ENCODE results near the gene LZTS2.
A peak's percentile ranks its signal among the peaks of the same experiment; 100 is the strongest.
"Not testable (repeated sequence)": the region's sequence is repeated elsewhere in the genome, so short reads cannot be mapped to it uniquely, and the experiment has no call there.

Gene LZTS2

DNA sequence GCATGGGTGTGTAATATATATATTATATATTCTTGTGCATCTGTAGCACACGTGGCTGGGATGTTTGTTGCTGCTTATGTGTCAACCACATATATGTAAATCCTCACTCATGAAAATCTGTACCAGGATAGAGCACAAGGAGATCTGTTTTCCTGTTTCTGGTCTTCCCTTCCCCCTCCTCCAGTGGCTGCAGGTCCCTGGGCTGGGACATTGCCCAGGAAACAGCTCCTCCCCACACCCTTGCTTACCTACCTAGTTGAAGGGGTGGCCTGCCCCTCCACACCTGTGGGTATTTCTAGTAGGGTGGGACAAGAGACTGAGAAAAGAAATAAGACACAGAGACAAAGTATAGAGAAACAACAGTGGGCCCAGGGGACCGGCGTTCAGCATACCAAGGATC, 33.7 kb downstream of the LZTS2 start:
- DNase-seq (ENCODE audit: low read depth in 2 of 2), result no peak

DNA sequence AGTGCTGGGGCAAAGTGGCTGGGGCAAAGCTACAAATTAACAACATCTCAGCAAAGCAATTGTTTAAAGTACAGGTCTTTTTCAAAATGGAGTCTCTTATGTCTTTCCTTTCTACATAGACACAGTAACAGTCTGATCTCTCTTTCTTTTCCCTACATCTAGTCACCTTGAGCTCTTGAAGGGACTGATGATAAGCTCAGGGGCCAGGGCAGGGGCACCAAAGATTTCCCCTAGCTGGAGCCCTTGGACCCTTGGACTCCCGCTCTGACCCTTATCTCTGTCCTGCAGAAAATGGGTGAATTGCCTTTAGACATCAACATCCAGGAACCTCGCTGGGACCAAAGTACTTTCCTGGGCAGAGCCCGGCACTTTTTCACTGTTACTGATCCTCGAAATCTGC, 34.8 kb downstream of the LZTS2 start:
- not testable (repeated sequence) for DNase-seq (ENCODE audit: low read depth in 2 of 2)

DNA sequence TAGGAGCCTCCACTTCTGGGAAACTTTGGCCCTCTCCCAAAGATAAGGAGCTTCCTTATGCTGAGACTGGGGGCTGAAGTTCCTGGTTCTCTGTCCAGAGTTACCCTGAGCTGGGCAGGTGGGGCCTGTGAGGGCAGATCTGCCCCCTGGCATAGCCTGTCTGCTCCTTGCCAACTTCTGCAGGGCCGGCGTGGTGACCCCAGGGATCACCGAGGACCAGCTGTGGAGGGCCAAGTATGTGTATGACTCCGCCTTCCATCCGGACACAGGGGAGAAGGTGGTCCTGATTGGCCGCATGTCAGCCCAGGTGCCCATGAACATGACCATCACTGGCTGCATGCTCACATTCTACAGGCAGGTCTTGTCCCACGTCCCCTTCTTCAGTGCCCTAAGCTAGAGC, 35.7 kb downstream of the LZTS2 start:
- DNase-seq (ENCODE audit: low read depth in 2 of 2), result no peak

DNA sequence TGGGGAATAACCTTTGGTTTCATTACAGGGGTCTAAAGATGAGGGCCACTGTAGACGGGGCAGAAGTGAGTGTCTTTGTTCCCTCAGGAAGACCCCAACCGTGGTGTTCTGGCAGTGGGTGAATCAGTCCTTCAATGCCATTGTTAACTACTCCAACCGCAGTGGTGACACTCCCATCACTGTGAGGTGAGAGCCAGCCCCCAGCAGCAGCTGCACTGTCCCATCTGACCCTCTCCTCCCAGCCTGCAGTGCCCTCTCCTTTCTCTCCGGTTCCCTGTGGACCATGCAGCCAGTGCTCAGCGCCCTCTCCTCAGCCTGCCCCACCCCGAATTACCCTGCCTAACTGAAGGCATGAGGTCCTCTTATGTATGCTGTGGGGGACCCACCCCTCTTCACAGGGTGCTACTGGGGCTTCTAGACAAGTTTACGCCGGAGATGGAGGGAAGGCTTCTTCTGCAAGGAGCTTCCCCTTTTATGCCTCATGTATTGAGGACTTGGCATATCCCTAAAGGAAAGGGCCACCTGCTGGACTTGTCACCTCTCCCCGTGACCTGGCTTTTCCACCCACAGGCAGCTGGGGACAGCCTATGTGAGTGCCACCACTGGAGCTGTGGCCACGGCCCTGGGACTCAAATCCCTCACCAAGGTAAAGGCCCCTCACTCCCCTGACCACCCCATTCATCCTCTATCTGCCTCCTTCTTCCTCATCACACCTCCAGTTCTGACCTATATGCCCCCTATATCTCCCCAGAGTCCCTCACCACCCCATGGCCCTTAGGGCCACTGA, 36.5 kb downstream of the LZTS2 start:
- no peak for DNase-seq (ENCODE audit: low read depth in 2 of 2)

DNA sequence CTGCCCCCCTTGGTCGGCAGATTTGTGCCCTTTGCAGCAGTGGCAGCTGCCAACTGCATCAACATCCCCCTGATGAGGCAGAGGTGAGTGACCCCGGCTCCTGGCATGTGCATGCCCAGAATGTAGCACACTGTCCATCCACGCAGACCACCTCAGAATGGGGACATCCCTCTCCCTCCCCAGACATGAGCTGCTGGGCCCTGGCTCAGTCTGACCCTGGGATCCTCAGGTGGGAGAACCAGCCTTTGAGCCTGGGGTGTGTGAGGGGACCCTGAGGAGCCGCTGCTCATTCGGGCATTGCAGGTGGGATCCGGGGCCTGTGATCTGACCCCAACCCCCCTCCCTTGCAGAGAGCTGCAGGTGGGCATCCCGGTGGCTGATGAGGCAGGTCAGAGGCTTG, 37.1 kb downstream of the LZTS2 start:
- DNase-seq (ENCODE audit: low read depth in 2 of 2), result no peak

GRCh38 chr10:101038484-101038883, 38.9 kb downstream of the LZTS2 start:
- DNase-seq (ENCODE audit: low read depth in 2 of 2), result no peak

- no peak for DNase-seq (ENCODE audit: low read depth in 2 of 2)
Measured at GRCh38 chr10:101040061-101040460, 40.5 kb downstream of the LZTS2 start.

DNA sequence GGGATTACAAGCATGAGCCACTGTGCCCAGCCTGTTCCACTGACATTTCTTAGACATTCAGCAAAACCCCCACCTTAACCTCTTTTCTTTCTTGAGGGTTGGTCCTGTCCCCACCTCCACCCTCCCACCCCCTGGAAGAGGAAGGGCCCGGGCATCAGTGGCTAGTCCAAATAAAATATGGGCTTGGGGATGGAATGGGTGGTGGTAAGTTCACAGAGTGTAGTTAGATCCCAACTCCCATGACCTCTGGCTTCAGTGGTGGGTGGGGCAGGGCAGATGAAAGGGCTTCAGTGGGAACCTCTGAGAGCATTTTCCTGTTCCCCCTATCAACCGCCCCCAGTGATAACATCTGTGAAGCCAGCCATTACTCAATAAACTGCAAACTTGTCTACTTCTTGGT, 41.2 kb downstream of the LZTS2 start:
- DNase-seq (ENCODE audit: low read depth in 2 of 2), result no peak

- no peak for DNase-seq (ENCODE audit: low read depth in 2 of 2)
Measured at GRCh38 chr10:101041252-101041761, 41.7 kb downstream of the LZTS2 start.

- no peak for DNase-seq (ENCODE audit: low read depth in 2 of 2)
Measured at GRCh38 chr10:101042118-101042517, 42.5 kb downstream of the LZTS2 start.

DNA sequence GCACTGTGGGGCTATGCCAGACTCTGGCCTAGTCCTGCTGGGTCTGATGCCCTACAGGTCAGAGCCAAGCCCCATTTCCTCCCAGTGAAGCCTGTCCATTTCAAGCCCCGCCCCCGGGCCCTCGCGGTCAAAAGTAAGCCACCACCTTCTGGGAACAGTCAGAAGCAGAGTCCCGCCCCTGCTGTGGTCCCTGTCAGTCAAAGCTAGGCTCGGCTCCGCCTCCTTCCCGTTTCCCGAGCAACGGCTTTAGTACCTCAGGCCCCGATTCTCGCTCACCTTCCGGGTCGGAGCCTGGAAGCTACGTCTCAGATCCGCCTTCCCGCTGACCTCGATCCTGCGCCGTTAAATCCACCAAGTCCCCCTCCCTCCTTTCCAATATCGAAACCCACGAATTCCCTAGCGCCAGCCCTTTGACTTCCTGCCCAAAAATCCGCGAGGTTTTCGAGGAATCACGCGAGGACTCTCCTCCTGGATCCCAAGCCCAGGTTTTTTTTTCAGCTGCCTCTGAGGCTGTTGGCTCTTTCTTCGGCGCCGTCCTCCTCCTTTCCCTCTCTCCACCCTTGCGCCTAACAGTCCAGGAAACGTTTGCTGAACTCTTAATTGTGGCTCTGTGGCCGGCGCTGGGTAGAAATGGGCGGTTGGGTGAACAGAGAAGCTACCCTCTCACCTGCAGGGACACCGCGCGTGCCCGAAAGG, 43.2 kb downstream of the LZTS2 start:
- peak; percentile 85 to 86 for DNase-seq (ENCODE audit: low read depth in 2 of 2)

GRCh38 chr10:101043363-101043707, 43.7 kb downstream of the LZTS2 start:
- DNase-seq (ENCODE audit: low read depth in 2 of 2), result no peak

DNA sequence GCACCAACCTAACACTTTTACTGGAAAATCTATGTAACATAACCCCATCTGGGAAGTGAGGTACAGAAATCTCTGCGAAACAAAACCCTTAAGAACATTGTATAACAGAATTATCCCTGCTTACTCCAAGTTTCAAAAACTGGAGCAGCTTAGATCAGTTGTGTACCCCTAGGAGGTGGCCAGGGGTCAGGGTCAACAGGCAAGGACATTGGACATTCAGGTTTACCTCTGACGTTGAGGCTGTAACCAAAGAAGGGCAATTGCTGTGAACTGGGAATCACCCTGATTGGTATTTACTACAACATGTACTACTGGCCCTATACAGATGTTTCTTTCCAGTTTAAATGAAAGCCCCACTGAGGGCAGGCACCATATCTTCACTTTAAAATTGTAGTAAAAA, 44.5 kb downstream of the LZTS2 start:
- no peak for DNase-seq (ENCODE audit: low read depth in 2 of 2)

- DNase-seq (ENCODE audit: low read depth in 2 of 2), result no peak
Measured at GRCh38 chr10:101046332-101047238, 47.0 kb downstream of the LZTS2 start.

DNA sequence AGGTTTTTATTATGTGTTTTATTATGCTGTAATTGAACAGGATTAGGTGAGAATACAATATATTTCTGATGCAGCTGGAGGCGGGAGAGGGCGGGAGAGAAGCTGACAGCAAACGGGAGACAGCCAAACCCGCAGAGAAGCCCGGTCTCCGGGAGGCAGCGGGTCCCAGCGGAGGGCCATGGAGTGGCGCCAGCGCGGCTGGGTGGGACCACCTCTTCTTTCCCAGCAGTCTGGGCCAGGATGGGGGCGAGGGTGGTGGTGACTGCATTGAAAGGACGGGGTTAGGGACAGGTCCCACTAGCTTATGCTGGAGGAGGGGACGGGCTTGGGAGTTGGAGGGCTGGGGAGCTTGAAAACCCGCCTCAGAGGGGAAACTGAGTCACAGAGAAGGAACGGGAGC, 47.7 kb downstream of the LZTS2 start:
- no peak for DNase-seq (ENCODE audit: low read depth in 2 of 2)

GRCh38 chr10:101047961-101048892, 48.6 kb downstream of the LZTS2 start:
- no peak for DNase-seq (ENCODE audit: low read depth in 2 of 2)

GRCh38 chr10:101050208-101051069, 50.8 kb downstream of the LZTS2 start:
- no peak for DNase-seq (ENCODE audit: low read depth in 2 of 2)

- DNase-seq (ENCODE audit: low read depth in 2 of 2), result no peak
Measured at GRCh38 chr10:101052285-101052684, 52.7 kb downstream of the LZTS2 start.

- DNase-seq (ENCODE audit: low read depth in 2 of 2), result no peak
Measured at GRCh38 chr10:101053516-101053915, 53.9 kb downstream of the LZTS2 start.

- DNase-seq (ENCODE audit: low read depth in 2 of 2), result no peak
Measured at GRCh38 chr10:101054351-101054750, 54.7 kb downstream of the LZTS2 start.

Data from fibroblast of skin of left biceps (primary cell).